HAP-1 (cell line): Measurements from ENCODE around the gene RAB27A.
A peak's percentile ranks its signal among the peaks of the same experiment; 100 is the strongest.

Experiments
- DNase-seq, 2 experiments: peaks; one replicate each; pipeline ENCODE4 v3.0.0-alpha.2; 2016 to 2020; ENCODE audit warnings: low spot score in 2 of 2
- H3K27me3 ChIP-seq: fragments of 250-450 bp; sonication (Bioruptor Pico); 2 replicates; pipeline ENCODE4 v1.5.1; 2020; ENCODE audit warnings: low read depth, mild to moderate bottlenecking, moderate library complexity
- H3K36me3 ChIP-seq: fragments of 250-450 bp; sonication (Bioruptor Pico); replicated peaks from 2 replicates; pipeline ENCODE4 v1.5.1; 2020; ENCODE audit warnings: mild to moderate bottlenecking
- H3K4me1 ChIP-seq: fragments of 250-450 bp; sonication (Bioruptor Pico); 2 replicates; pipeline ENCODE4 v1.5.1; 2020; ENCODE audit warnings: mild to moderate bottlenecking
- H3K4me3 ChIP-seq: fragments of 250-450 bp; sonication (Bioruptor Pico); 2 replicates; pipeline ENCODE4 v1.5.1; 2020; ENCODE audit warnings: mild to moderate bottlenecking, moderate library complexity
- H3K9me3 ChIP-seq: fragments of 250-450 bp; sonication (Bioruptor Pico); 2 replicates; pipeline ENCODE4 v1.5.1; 2020; ENCODE audit warnings: mild to moderate bottlenecking, moderate library complexity
- in situ Hi-C: fragments of 300-500 bp; cut with MboI; formaldehyde crosslinking; loops from 3 replicates; pipeline ENCODE4 v1.14.3; 2020; ENCODE audit warnings: low sequenced_read_pairs, inconsistent platforms, mixed read lengths

Gene RAB27A

GRCh38 chr15:55204464-55204863, 85.1 kb downstream of the RAB27A start:
- H3K36me3 ChIP-seq: no peaks in the 10 kb centered on the region
- in situ Hi-C loops: loop anchor here (25.0 kb wide), 1 partner anchor 433 kb away; no protein-coding TSS in a partner anchor
- peaks cover 3% of the 10 kb centered on the region; the same call in 1 of the 2 replicates for H3K9me3 ChIP-seq
- DNase-seq: no peak
- no peaks in the 10 kb centered on the region for H3K27me3 ChIP-seq
- H3K4me3 ChIP-seq: no peak overlapping the region
- H3K4me1 ChIP-seq: no peaks in the 10 kb centered on the region

GRCh38 chr15:55202206-55202605, 87.4 kb downstream of the RAB27A start:
- H3K36me3 ChIP-seq: no peaks in the 10 kb centered on the region
- H3K27me3 ChIP-seq: no peaks in the 10 kb centered on the region
- peaks cover 6% of the 10 kb centered on the region; the same call in 1 of the 2 replicates for H3K9me3 ChIP-seq
- no peak overlapping the region for H3K4me3 ChIP-seq
- DNase-seq: no peak
- peaks cover 7% of the 10 kb centered on the region for H3K4me1 ChIP-seq
- in situ Hi-C loops: loop anchor here (25.0 kb wide), 1 partner anchor 435 kb away; no protein-coding TSS in a partner anchor

GRCh38 chr15:55198706-55199105, 90.9 kb downstream of the RAB27A start:
- no peak overlapping the region for H3K4me3 ChIP-seq
- in situ Hi-C loops: no loop called here
- DNase-seq: no peak
- peaks cover 11% of the 10 kb centered on the region for H3K36me3 ChIP-seq
- no peaks in the 10 kb centered on the region for H3K27me3 ChIP-seq
- peaks cover 17% of the 10 kb centered on the region for H3K4me1 ChIP-seq
- peaks cover 6% of the 10 kb centered on the region; the same call in 1 of the 2 replicates for H3K9me3 ChIP-seq

- H3K36me3 ChIP-seq: peaks cover 20% of the 10 kb centered on the region
- peaks cover 19% of the 10 kb centered on the region for H3K4me1 ChIP-seq
- peak overlapping the region; percentile 85 for H3K4me3 ChIP-seq
- in situ Hi-C loops: no loop called here
- no peak for DNase-seq
- H3K27me3 ChIP-seq: no peaks in the 10 kb centered on the region
- H3K9me3 ChIP-seq: peaks cover 6% of the 10 kb centered on the region; the same call in 1 of the 2 replicates
Measured at GRCh38 chr15:55197719-55198118, 91.9 kb downstream of the RAB27A start.

GRCh38 chr15:55197362-55197705, 92.3 kb downstream of the RAB27A start:
- Histone ChIP-seq H3K4me3 (peak overlapping the region; percentile 85), H3K36me3 (peaks cover 24% of the 10 kb centered on the region), H3K4me1 (peaks cover 19% of the 10 kb centered on the region), H3K9me3 (peaks cover 6% of the 10 kb centered on the region; the same call in 1 of the 2 replicates), H3K27me3 (no peaks in the 10 kb centered on the region)
- in situ Hi-C loops: no loop called here
- no peak for DNase-seq

- H3K9me3 ChIP-seq: peaks cover 6% of the 10 kb centered on the region; the same call in 1 of the 2 replicates
- peaks cover 30% of the 10 kb centered on the region for H3K36me3 ChIP-seq
- H3K4me3 ChIP-seq: peak within 1 kb of the TSS; percentile 85
- in situ Hi-C loops: no loop called here
- H3K4me1 ChIP-seq: peaks cover 19% of the 10 kb centered on the region
- H3K27me3 ChIP-seq: no peaks in the 10 kb centered on the region
- peak; percentile 96 to 97 for DNase-seq
Measured at GRCh38 chr15:55196458-55197361, 92.9 kb downstream of the RAB27A start, which contains the start of gene RSL24D1. TSS of gene RSL24D1 (minus strand) at chr15:55196941. CDS start at chr15:55196890, 51 bp downstream.

GRCh38 chr15:55195996-55196395, 93.6 kb downstream of the RAB27A start:
- H3K9me3 ChIP-seq: peaks cover 6% of the 10 kb centered on the region; the same call in 1 of the 2 replicates

GRCh38 chr15:55194256-55194655, 95.4 kb downstream of the RAB27A start:
- Histone ChIP-seq H3K36me3 (peaks cover 51% of the 10 kb centered on the region), H3K4me3 (peak overlapping the region; percentile 9), H3K27me3 (no peaks in the 10 kb centered on the region), H3K4me1 (peaks cover 19% of the 10 kb centered on the region), H3K9me3 (peaks cover under 1% of the 10 kb centered on the region; the same call in 1 of the 2 replicates)
- DNase-seq: no peak
- in situ Hi-C loops: no loop called here

More at GRCh38 chr15:55195996-55196395, 93.6 kb downstream of the RAB27A start:
- Histone ChIP-seq H3K4me3 (peak overlapping the region; percentile 85), H3K4me1 (peaks cover 19% of the 10 kb centered on the region), H3K27me3 (no peaks in the 10 kb centered on the region), H3K36me3 (peaks cover 37% of the 10 kb centered on the region)
- in situ Hi-C loops: no loop called here
- no peak for DNase-seq

GRCh38 chr15:55186331-55186730, 103.3 kb downstream of the RAB27A start:
- Histone ChIP-seq H3K4me3 (no peak overlapping the region), H3K4me1 (peaks cover 9% of the 10 kb centered on the region), H3K36me3 (peaks cover 90% of the 10 kb centered on the region), H3K27me3 (no peaks in the 10 kb centered on the region), H3K9me3 (no peaks in the 10 kb centered on the region)
- no peak for DNase-seq
- in situ Hi-C loops: no loop called here

GRCh38 chr15:55183679-55184078, 105.9 kb downstream of the RAB27A start:
- in situ Hi-C loops: no loop called here
- Histone ChIP-seq H3K27me3 (no peaks in the 10 kb centered on the region), H3K9me3 (no peaks in the 10 kb centered on the region), H3K36me3 (peaks cover 88% of the 10 kb centered on the region), H3K4me3 (no peak overlapping the region), H3K4me1 (peaks cover 9% of the 10 kb centered on the region)
- DNase-seq: no peak

- Histone ChIP-seq H3K4me1 (no peaks in the 10 kb centered on the region), H3K36me3 (peaks cover 45% of the 10 kb centered on the region), H3K9me3 (no peaks in the 10 kb centered on the region), H3K4me3 (no peak overlapping the region), H3K27me3 (no peaks in the 10 kb centered on the region)
- no peak for DNase-seq
- in situ Hi-C loops: no loop called here
Measured at GRCh38 chr15:55179141-55179540, 110.5 kb downstream of the RAB27A start.

- Histone ChIP-seq H3K27me3 (no peaks in the 10 kb centered on the region), H3K4me1 (no peaks in the 10 kb centered on the region), H3K36me3 (no peaks in the 10 kb centered on the region), H3K4me3 (no peak overlapping the region), H3K9me3 (no peaks in the 10 kb centered on the region)
- DNase-seq: no peak
- in situ Hi-C loops: no loop called here
Measured at GRCh38 chr15:55170361-55170760, 119.3 kb downstream of the RAB27A start.

- no peaks in the 10 kb centered on the region for H3K9me3 ChIP-seq
- peak; percentile 84 to 88 for DNase-seq
- no peaks in the 10 kb centered on the region for H3K4me1 ChIP-seq
- H3K4me3 ChIP-seq: no peak overlapping the region
- H3K27me3 ChIP-seq: no peaks in the 10 kb centered on the region
- H3K36me3 ChIP-seq: no peaks in the 10 kb centered on the region
- in situ Hi-C loops: no loop called here
Measured at GRCh38 chr15:55168350-55168974, 121.2 kb downstream of the RAB27A start.

- Histone ChIP-seq H3K27me3 (no peaks in the 10 kb centered on the region), H3K9me3 (0 out of 2 replicates have a peak, but pooled peaks cover 3% of the 10 kb centered on the region), H3K36me3 (no peaks in the 10 kb centered on the region), H3K4me1 (no peaks in the 10 kb centered on the region), H3K4me3 (no peak overlapping the region)
- in situ Hi-C loops: no loop called here
- DNase-seq: no peak
Measured at GRCh38 chr15:55164284-55164683, 125.3 kb downstream of the RAB27A start.
